Panc1 (cell line): ENCODE measurements around the gene RNGTT. TPM values are rescaled to one million over a fixed set of nuclear protein-coding genes. Genes with fewer than 3 reads are reported as not detected.

ENCODE experiments used
- ATAC-seq: fragments of 200-7000 bp; cut with Tn5 transposase; 2 replicates; pipeline ENCODE4 v1.9.1; 2020; ENCODE audit warnings: mild to moderate bottlenecking, moderate library complexity
- BruUV-seq: library from RNA; stranded (reverse); fragments of 400-500 nt; replicated peaks from 2 replicates; lab custom pipeline; 2021; lab: Mats Ljungman, UMichigan
- CTCF ChIA-PET: fragments of 300-600 bp; sonication (Branson Sonifier 250); formaldehyde crosslinking; loops from one replicate; lab custom pipeline; 2022; ENCODE audit warnings: antibody characterized with exemption; lab: Charles Lee
- POLR2A ChIA-PET: fragments of 300-600 bp; sonication (Branson Sonifier 250); formaldehyde crosslinking; loops from one replicate; lab custom pipeline; 2022; ENCODE audit warnings: antibody characterized with exemption; lab: Charles Lee
- DNase-seq: peaks from one replicate; pipeline ENCODE4 v3.0.0-alpha.2; 2010; ENCODE audit warnings: low read depth, low spot score
- H3K27ac ChIP-seq: 2 replicates; pipeline ENCODE4 v1.5.1; 2011; ENCODE audit warnings: mild to moderate bottlenecking, low read length, inconsistent platforms
- H3K27me3 ChIP-seq: fragments of 200-500 bp; sonication (Bioruptor generic); 2 replicates; pipeline ENCODE4 v1.6.0; 2014; ENCODE audit warnings: low read length, inconsistent platforms; ENCODE audit not compliant: control insufficient read depth, insufficient read depth
- H3K36me3 ChIP-seq: fragments of 200-500 bp; sonication (Bioruptor generic); 2 replicates; pipeline ENCODE4 v1.5.1; 2014; ENCODE audit warnings: inconsistent platforms, mild to moderate bottlenecking, low read length, moderate library complexity; ENCODE audit not compliant: control insufficient read depth, insufficient read depth
- H3K4me1 ChIP-seq: 2 replicates; pipeline ENCODE4 v1.5.1; 2011; ENCODE audit warnings: inconsistent platforms, mild to moderate bottlenecking, low read length, moderate library complexity; ENCODE audit not compliant: control insufficient read depth, insufficient read depth
- H3K4me3 ChIP-seq, 2 experiments: 2 replicates each; pipeline ENCODE4 v1.5.1; 2011 to 2012; ENCODE audit warnings: low read depth in 2 of 2, low read length in 2 of 2, mild to moderate bottlenecking in 2 of 2, inconsistent platforms in 1 of 2, moderate library complexity in 1 of 2
- H3K9me3 ChIP-seq: fragments of 200-500 bp; sonication (Bioruptor generic); 2 replicates; pipeline ENCODE4 v1.5.1; 2014; ENCODE audit warnings: low read depth, mild to moderate bottlenecking, inconsistent platforms, low read length, moderate library complexity; ENCODE audit not compliant: control insufficient read depth, insufficient read depth
- CTCF ChIP-seq: fragments of 450-650 bp; IDR thresholded peaks from 2 replicates; pipeline ENCODE4 v1.5.1; 2017; ENCODE audit warnings: mild to moderate bottlenecking
- POLR2AphosphoS5 ChIP-seq: IDR thresholded peaks from 2 replicates; pipeline ENCODE4 v1.6.1; 2012; ENCODE audit warnings: mild to moderate bottlenecking, low read depth, low read length, moderate library complexity
- REST ChIP-seq, 2 experiments: IDR thresholded peaks; 2 replicates each; pipeline ENCODE4 v1.6.1; 2011 to 2012; ENCODE audit warnings: low read depth in 2 of 2, control low read depth in 1 of 2, low read length in 1 of 2, mild to moderate bottlenecking in 1 of 2, moderate library complexity in 1 of 2; ENCODE audit not compliant: insufficient read depth in 1 of 2
- SIN3A ChIP-seq: IDR thresholded peaks from 2 replicates; pipeline ENCODE4 v1.6.1; 2012; ENCODE audit warnings: low read depth, mild to moderate bottlenecking, low read length, moderate library complexity, borderline replicate concordance; ENCODE audit not compliant: insufficient read depth
- TCF7L2 ChIP-seq: IDR thresholded peaks from 2 replicates; pipeline ENCODE4 v1.6.1; 2011; ENCODE audit warnings: mild to moderate bottlenecking, low read depth, low read length, inconsistent platforms
- in situ Hi-C: cut with HindIII; loops from 2 replicates; pipeline ENCODE4 v1.10.0; 2016; ENCODE audit warnings: low sequenced_read_pairs, low pct_unique_long_range_greater_than_20kb
- intact Hi-C: fragments of 100-400 bp; cut with micrococcal nuclease; formaldehyde crosslinking; loops from one replicate; pipeline ENCODE4 v1.10.0; 2022; ENCODE audit not compliant: unreplicated experiment
- total RNA-seq: library from RNA; stranded (reverse); gene quantifications from one replicate; pipeline ENCODE4 v1.2.1, GENCODE V29; 2021; ENCODE audit not compliant: unreplicated experiment

The RNGTT gene
- total RNA-seq, 1 experiment from 2014 or later = 21.2 TPM

DNA sequence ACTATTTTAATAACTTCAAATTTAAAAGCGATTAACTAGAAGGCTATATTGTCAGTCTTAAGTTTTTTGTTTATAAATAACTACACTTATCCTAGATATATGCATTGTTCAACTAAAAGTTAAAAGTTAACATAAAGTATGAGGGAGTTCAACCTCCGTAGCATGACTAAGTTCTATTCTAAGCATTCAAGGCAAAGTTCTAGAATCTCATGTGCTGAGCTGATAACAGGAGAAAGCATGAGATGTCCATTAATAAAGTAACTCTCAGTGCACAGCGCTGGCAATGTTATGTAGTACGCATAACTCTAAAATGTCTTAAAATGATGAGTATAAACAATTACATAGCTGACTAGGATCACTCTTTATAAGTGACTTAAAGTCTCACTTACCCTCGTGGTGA is 264.8 kb downstream of the RNGTT start:
- POLR2A ChIA-PET = no interaction called here
- CTCF ChIA-PET = no interaction called here
- DNase-seq (no peak), ATAC-seq (no peak)
- Histone ChIP-seq H3K36me3 (no peaks in the 10 kb centered on the region), H3K27me3 (no peaks in the 10 kb centered on the region), H3K9me3 (no peaks in the 10 kb centered on the region), H3K27ac (no peak overlapping the region), H3K4me1 (no peaks in the 10 kb centered on the region), H3K4me3 (no peak overlapping the region)
- BruUV-seq = no TSS peak
- intact Hi-C loops = no loop called here
- in situ Hi-C loops = no loop called here
- TF ChIP-seq SIN3A = no peak
- no peak for TF ChIP-seq CTCF
- TF ChIP-seq REST (IDR thresholded peaks at IDR 0.05; ENCODE audit: insufficient read depth in 1 of 2, low read depth in 2 of 2, low read length in 1 of 2) = no peak
- no peak for TF ChIP-seq TCF7L2
- TF ChIP-seq POLR2AphosphoS5 = no peak

DNA sequence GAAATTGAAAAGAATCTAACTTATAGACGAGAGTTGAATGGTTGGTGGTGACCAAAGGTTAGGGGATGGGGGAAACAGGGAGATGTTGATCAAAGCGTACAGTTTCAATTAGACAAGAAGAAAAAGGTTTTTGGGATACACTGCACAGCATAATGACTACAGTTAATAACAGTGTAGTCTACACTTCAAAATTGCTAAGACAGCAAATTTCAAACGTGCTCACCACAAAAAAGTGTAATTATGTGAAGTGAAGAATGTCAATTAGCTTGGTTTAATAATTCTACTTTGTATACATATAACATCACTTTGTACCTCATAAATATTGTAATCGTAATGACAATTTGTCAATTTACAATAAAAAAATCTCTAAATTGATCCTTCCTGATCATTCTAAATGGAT is 267.5 kb downstream of the RNGTT start:
- in situ Hi-C loops (no loop called here), intact Hi-C loops (no loop called here)
- Histone ChIP-seq H3K9me3 (no peaks in the 10 kb centered on the region), H3K4me3 (no peak overlapping the region), H3K4me1 (no peaks in the 10 kb centered on the region), H3K27ac (no peak overlapping the region), H3K27me3 (no peaks in the 10 kb centered on the region), H3K36me3 (no peaks in the 10 kb centered on the region)
- BruUV-seq = no TSS peak
- ATAC-seq (no peak), DNase-seq (no peak)
- TF ChIP-seq TCF7L2 (no peak), SIN3A (no peak)
- CTCF ChIA-PET = no interaction called here
- POLR2A ChIA-PET = no interaction called here

- ChIA-PET CTCF (no interaction called here), POLR2A (no interaction called here)
- in situ Hi-C loops (no loop called here), intact Hi-C loops (no loop called here)
- no TSS peak for BruUV-seq
- Histone ChIP-seq H3K4me3 (no peak overlapping the region), H3K27ac (no peak overlapping the region), H3K36me3 (no peaks in the 10 kb centered on the region), H3K9me3 (no peaks in the 10 kb centered on the region), H3K4me1 (no peaks in the 10 kb centered on the region), H3K27me3 (no peaks in the 10 kb centered on the region)
- ATAC-seq (no peak), DNase-seq (no peak)
- TF ChIP-seq TCF7L2 (no peak), CTCF (no peak), SIN3A (no peak), POLR2AphosphoS5 (no peak), REST (IDR thresholded peaks at IDR 0.05; ENCODE audit: insufficient read depth in 1 of 2, low read depth in 2 of 2, low read length in 1 of 2) (no peak)
Observed at GRCh38 chr6:88683734-88684133, 279.7 kb downstream of the RNGTT start.
